Stimulated activated effector memory CD8-positive, alpha-beta T cell treated with anti-CD3 and anti-CD28 coated beads, Interleukin-12 subunit alpha, Interleukin-12 subunit beta, amount 100 ng/mL, for 72 hours (primary cell): ENCODE data around the gene BDKRB1.
"Not testable (repeated sequence)": the region's sequence is repeated elsewhere in the genome, so short reads cannot be mapped to it uniquely, and the experiment has no call there.

ENCODE experiments used
- ATAC-seq: fragments of 150-1000 bp; cut with Tn5 transposase; 2 replicates; pipeline ENCODE4 v1.10.0; 2021
- DNase-seq, 2 donors: peaks; one replicate each; pipeline ENCODE4 v3.0.0; 2021 to 2022; ENCODE audit warnings: low spot score in 2 of 2
- H3K27ac Mint-ChIP-seq: one replicate; pipeline ENCODE4 v1.8.0; 2022; ENCODE audit warnings: mild to moderate bottlenecking, mixed read lengths
- H3K36me3 Mint-ChIP-seq: one replicate; pipeline ENCODE4 v1.8.0; 2022; ENCODE audit warnings: mild to moderate bottlenecking, mixed read lengths
- H3K4me1 Mint-ChIP-seq: one replicate; pipeline ENCODE4 v1.8.0; 2022; ENCODE audit warnings: mixed read lengths
- H3K4me3 Mint-ChIP-seq: one replicate; pipeline ENCODE4 v1.8.0; 2022; ENCODE audit warnings: mild to moderate bottlenecking, mixed read lengths
- H3K9me3 Mint-ChIP-seq: one replicate; pipeline ENCODE4 v1.8.0; 2022; ENCODE audit warnings: mixed read lengths

The BDKRB1 gene

GRCh38 chr14:96225745-96226151 lies 30.3 kb upstream of the BDKRB1 start:
- H3K9me3 Mint-ChIP-seq, result no peaks in the 10 kb centered on the region
- no peaks in the 10 kb centered on the region for H3K4me1 Mint-ChIP-seq
- H3K4me3 Mint-ChIP-seq, result no peak overlapping the region
- no peaks in the 10 kb centered on the region for H3K36me3 Mint-ChIP-seq
- no peak overlapping the region for H3K27ac Mint-ChIP-seq
- no peak for DNase-seq
- ATAC-seq, result no peak

GRCh38 chr14:96227428-96227827 lies 28.6 kb upstream of the BDKRB1 start:
- ATAC-seq, result no peak
- Mint-ChIP-seq H3K4me3 (no peak overlapping the region), H3K9me3 (no peaks in the 10 kb centered on the region), H3K36me3 (no peaks in the 10 kb centered on the region), H3K4me1 (no peaks in the 10 kb centered on the region), H3K27ac (no peak overlapping the region)
- no peak for DNase-seq

GRCh38 chr14:96229315-96229714 lies 26.7 kb upstream of the BDKRB1 start:
- Mint-ChIP-seq H3K9me3 (no peaks in the 10 kb centered on the region), H3K27ac (no peak overlapping the region), H3K36me3 (no peaks in the 10 kb centered on the region), H3K4me1 (no peaks in the 10 kb centered on the region), H3K4me3 (no peak overlapping the region)
- ATAC-seq (no peak), DNase-seq (no peak)

GRCh38 chr14:96231056-96231455 lies 25.0 kb upstream of the BDKRB1 start:
- Mint-ChIP-seq H3K36me3 (no peaks in the 10 kb centered on the region), H3K4me1 (no peaks in the 10 kb centered on the region), H3K27ac (no peak overlapping the region), H3K4me3 (no peak overlapping the region), H3K9me3 (no peaks in the 10 kb centered on the region)
- ATAC-seq (no peak), DNase-seq (no peak)

GRCh38 chr14:96231526-96232130 lies 24.4 kb upstream of the BDKRB1 start:
- no peak for ATAC-seq
- no peaks in the 10 kb centered on the region for H3K4me1 Mint-ChIP-seq
- DNase-seq, result no peak
- no peak overlapping the region for H3K4me3 Mint-ChIP-seq
- H3K27ac Mint-ChIP-seq, result no peak overlapping the region
- no peaks in the 10 kb centered on the region for H3K9me3 Mint-ChIP-seq
- H3K36me3 Mint-ChIP-seq, result no peaks in the 10 kb centered on the region

GRCh38 chr14:96232506-96232905 lies 23.5 kb upstream of the BDKRB1 start:
- Mint-ChIP-seq H3K4me3 (no peak overlapping the region), H3K4me1 (no peaks in the 10 kb centered on the region), H3K9me3 (no peaks in the 10 kb centered on the region), H3K36me3 (no peaks in the 10 kb centered on the region), H3K27ac (no peak overlapping the region)
- no peak for DNase-seq
- no peak for ATAC-seq

GRCh38 chr14:96233661-96234060 lies 22.3 kb upstream of the BDKRB1 start:
- H3K9me3 Mint-ChIP-seq, result no peaks in the 10 kb centered on the region
- H3K27ac Mint-ChIP-seq, result no peak overlapping the region
- no peak for DNase-seq
- ATAC-seq, result no peak
- no peaks in the 10 kb centered on the region for H3K36me3 Mint-ChIP-seq
- no peaks in the 10 kb centered on the region for H3K4me1 Mint-ChIP-seq
- no peak overlapping the region for H3K4me3 Mint-ChIP-seq

- Mint-ChIP-seq H3K27ac (no peak overlapping the region), H3K36me3 (no peaks in the 10 kb centered on the region), H3K4me3 (no peak overlapping the region), H3K9me3 (no peaks in the 10 kb centered on the region), H3K4me1 (no peaks in the 10 kb centered on the region)
- no peak for ATAC-seq
- DNase-seq, result no peak
Measured at GRCh38 chr14:96235426-96235825, 20.6 kb upstream of the BDKRB1 start.

GRCh38 chr14:96237641-96238040 lies 18.4 kb upstream of the BDKRB1 start:
- Mint-ChIP-seq H3K4me3 (no peak overlapping the region), H3K27ac (no peak overlapping the region), H3K4me1 (no peaks in the 10 kb centered on the region), H3K36me3 (no peaks in the 10 kb centered on the region), H3K9me3 (no peaks in the 10 kb centered on the region)
- ATAC-seq (no peak), DNase-seq (no peak)

- H3K36me3 Mint-ChIP-seq, result no peaks in the 10 kb centered on the region
- no peak overlapping the region for H3K27ac Mint-ChIP-seq
- DNase-seq (no peak), ATAC-seq (no peak)
- H3K9me3 Mint-ChIP-seq, result no peaks in the 10 kb centered on the region
- no peak overlapping the region for H3K4me3 Mint-ChIP-seq
- H3K4me1 Mint-ChIP-seq, result no peaks in the 10 kb centered on the region
Measured at GRCh38 chr14:96238676-96239265, 17.2 kb upstream of the BDKRB1 start.

GRCh38 chr14:96239711-96240141 lies 16.3 kb upstream of the BDKRB1 start:
- Mint-ChIP-seq H3K4me1 (no peaks in the 10 kb centered on the region), H3K9me3 (no peaks in the 10 kb centered on the region), H3K4me3 (no peak overlapping the region), H3K36me3 (no peaks in the 10 kb centered on the region), H3K27ac (no peak overlapping the region)
- no peak for DNase-seq
- no peak for ATAC-seq

GRCh38 chr14:96240641-96241040 lies 15.4 kb upstream of the BDKRB1 start:
- Mint-ChIP-seq H3K4me1 (no peaks in the 10 kb centered on the region), H3K4me3 (no peak overlapping the region), H3K9me3 (no peaks in the 10 kb centered on the region), H3K36me3 (no peaks in the 10 kb centered on the region), H3K27ac (no peak overlapping the region)
- DNase-seq (no peak), ATAC-seq (no peak)

- Mint-ChIP-seq H3K27ac (no peak overlapping the region), H3K4me1 (no peaks in the 10 kb centered on the region), H3K4me3 (no peak overlapping the region), H3K9me3 (no peaks in the 10 kb centered on the region), H3K36me3 (no peaks in the 10 kb centered on the region)
- DNase-seq, result no peak
- no peak for ATAC-seq
Measured at GRCh38 chr14:96242126-96242525, 13.9 kb upstream of the BDKRB1 start.

GRCh38 chr14:96243785-96244184 lies 12.2 kb upstream of the BDKRB1 start:
- no peaks in the 10 kb centered on the region for H3K9me3 Mint-ChIP-seq
- ATAC-seq (no peak), DNase-seq (no peak)
- H3K36me3 Mint-ChIP-seq, result no peaks in the 10 kb centered on the region
- no peak overlapping the region for H3K4me3 Mint-ChIP-seq
- no peaks in the 10 kb centered on the region for H3K4me1 Mint-ChIP-seq
- H3K27ac Mint-ChIP-seq, result no peak overlapping the region

GRCh38 chr14:96245074-96245473 lies 10.9 kb upstream of the BDKRB1 start:
- ATAC-seq, H3K9me3 Mint-ChIP-seq, H3K4me3 Mint-ChIP-seq, H3K36me3 Mint-ChIP-seq, H3K4me1 Mint-ChIP-seq, H3K27ac Mint-ChIP-seq, DNase-seq: not testable (repeated sequence)

GRCh38 chr14:96245710-96246538 lies 10.1 kb upstream of the BDKRB1 start:
- Mint-ChIP-seq H3K36me3 (no peaks in the 10 kb centered on the region), H3K9me3 (no peaks in the 10 kb centered on the region), H3K4me1 (no peaks in the 10 kb centered on the region), H3K27ac (no peak overlapping the region), H3K4me3 (no peak overlapping the region)
- ATAC-seq (no peak), DNase-seq (no peak)
